Neural progenitor cell (in vitro differentiated cells): ENCODE results near the gene CD81. TPM values are rescaled to one million over a fixed set of nuclear protein-coding genes. Genes with fewer than 3 reads are reported as not detected.

Experiments used
- DNase-seq: peaks from one replicate; pipeline ENCODE4 v3.0.0-alpha.2; 2016; ENCODE audit warnings: low spot score
- H2AFZ ChIP-seq: fragments of 200-600 bp; sonication (generic); replicated peaks from 2 replicates; pipeline ENCODE4 v1.6.1; 2016; ENCODE audit warnings: antibody characterized with exemption
- H3F3A ChIP-seq: fragments of 200-600 bp; sonication (generic); 2 replicates; pipeline ENCODE4 v1.6.1; 2016; ENCODE audit warnings: antibody characterized with exemption, low read depth
- H3K27ac ChIP-seq: fragments of 200-600 bp; sonication (generic); 2 replicates; pipeline ENCODE4 v1.5.1; 2016; ENCODE audit warnings: mild to moderate bottlenecking
- H3K27me3 ChIP-seq: fragments of 200-600 bp; sonication (generic); 2 replicates; pipeline ENCODE4 v1.6.1; 2016; ENCODE audit warnings: mild to moderate bottlenecking, moderate library complexity
- H3K36me3 ChIP-seq: fragments of 200-600 bp; sonication (generic); 2 replicates; pipeline ENCODE4 v1.5.1; 2016
- H3K4me1 ChIP-seq: fragments of 200-600 bp; sonication (generic); 2 replicates; pipeline ENCODE4 v1.6.1; 2016; ENCODE audit warnings: mixed run types
- H3K4me2 ChIP-seq: fragments of 200-600 bp; sonication (generic); 2 replicates; pipeline ENCODE4 v1.6.1; 2016
- H3K4me3 ChIP-seq: fragments of 200-600 bp; sonication (generic); 2 replicates; pipeline ENCODE4 v1.5.1; 2016
- H3K79me2 ChIP-seq: fragments of 200-600 bp; sonication (generic); 2 replicates; pipeline ENCODE4 v1.6.1; 2016; ENCODE audit warnings: low read depth
- H3K9ac ChIP-seq: fragments of 200-600 bp; sonication (generic); 2 replicates; pipeline ENCODE4 v1.6.1; 2016
- H3K9me3 ChIP-seq: fragments of 200-600 bp; sonication (generic); 2 replicates; pipeline ENCODE4 v1.5.1; 2016; ENCODE audit warnings: low read depth
- H4K20me1 ChIP-seq: fragments of 200-600 bp; sonication (generic); 2 replicates; pipeline ENCODE4 v1.6.1; 2016; ENCODE audit warnings: low read depth
- H3K27ac Mint-ChIP-seq: 3 replicates; pipeline ENCODE4 v1.8.0; 2021; ENCODE audit warnings: mixed read lengths
- H3K27me3 Mint-ChIP-seq: 2 replicates; pipeline ENCODE4 v1.8.0; 2022; ENCODE audit warnings: low read depth, mild to moderate bottlenecking, inconsistent platforms, moderate library complexity, mixed read lengths; ENCODE audit not compliant: insufficient read depth
- H3K36me3 Mint-ChIP-seq: 3 replicates; pipeline ENCODE4 v1.8.0; 2021; ENCODE audit warnings: mixed read lengths
- H3K4me1 Mint-ChIP-seq: 3 replicates; pipeline ENCODE4 v1.8.0; 2021; ENCODE audit warnings: mixed read lengths
- H3K4me3 Mint-ChIP-seq: 3 replicates; pipeline ENCODE4 v1.8.0; 2021; ENCODE audit warnings: mild to moderate bottlenecking, moderate library complexity, mixed read lengths
- H3K9me3 Mint-ChIP-seq: 3 replicates; pipeline ENCODE4 v1.8.0; 2020; ENCODE audit warnings: mixed read lengths
- EZH2 ChIP-seq: fragments of 200-600 bp; sonication (generic); IDR thresholded peaks from 2 replicates; pipeline ENCODE4 v1.6.1; 2017; ENCODE audit warnings: antibody characterized with exemption, mild to moderate bottlenecking, moderate library complexity
- EZH2phosphoT487 ChIP-seq: fragments of 200-600 bp; sonication (generic); IDR thresholded peaks from 2 replicates; pipeline ENCODE4 v1.6.1; 2017; ENCODE audit warnings: antibody characterized with exemption
- total RNA-seq: library from RNA; depleted of rRNA; stranded (reverse); fragments of >200 nt; gene quantifications from 2 replicates; pipeline ENCODE4 v1.2.3, GENCODE V29; 2015; ENCODE audit warnings: low replicate concordance
- TF ChIP-seq, protein P1 (sequence below): fragments of 200-600 bp; sonication (generic); IDR thresholded peaks from 2 replicates; pipeline ENCODE4 v1.5.1; 2017; ENCODE audit warnings: antibody characterized with exemption, mild to moderate bottlenecking

The CD81 gene
- total RNA-seq, 1 donor from 2014 or later = 87.6 TPM

DNA sequence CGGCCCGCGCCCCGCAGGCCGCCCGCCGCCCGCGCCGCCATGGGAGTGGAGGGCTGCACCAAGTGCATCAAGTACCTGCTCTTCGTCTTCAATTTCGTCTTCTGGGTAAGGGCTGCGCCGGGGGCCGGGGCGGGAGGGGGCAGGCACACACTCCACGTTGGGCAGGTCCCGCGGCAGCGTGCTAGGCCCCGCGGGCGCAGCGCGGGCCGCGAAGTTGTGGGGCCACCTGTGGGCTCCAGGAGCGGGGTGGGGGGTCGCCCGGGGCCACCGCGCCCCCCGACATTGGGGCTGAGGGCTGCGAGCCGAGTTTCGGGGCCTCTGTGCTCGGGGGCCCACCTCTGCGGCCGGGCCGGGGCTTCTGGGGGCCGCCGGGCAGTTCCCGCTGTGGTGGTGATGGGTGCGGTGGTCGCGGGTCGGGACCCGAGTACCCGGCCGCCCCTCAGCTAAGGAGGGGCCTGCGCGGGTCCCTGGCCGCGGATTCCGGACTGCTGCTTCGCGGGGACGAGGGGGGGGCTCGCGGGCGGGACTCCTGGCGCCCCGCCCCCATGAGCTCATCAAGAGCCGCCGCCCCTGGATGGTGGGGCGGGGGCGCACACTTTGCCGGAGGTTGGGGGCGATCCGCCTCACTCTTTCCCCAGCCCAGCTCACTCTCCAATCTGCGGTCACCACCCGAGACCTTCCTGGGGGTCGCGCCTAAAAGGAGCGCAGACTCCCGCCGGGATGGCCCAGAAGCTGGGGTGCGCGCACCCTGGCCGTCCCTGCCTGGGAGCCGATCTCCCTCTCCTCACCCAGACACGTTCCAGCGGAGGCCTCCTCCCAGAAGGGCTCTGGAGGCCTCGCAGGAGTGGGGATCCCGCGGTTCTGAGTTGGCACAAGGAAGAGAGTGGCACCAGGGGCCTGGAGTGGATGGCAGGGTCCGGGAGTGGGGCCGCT is 667 bp downstream of the CD81 start:
- H3K79me2 ChIP-seq = peaks cover 55% of the 10 kb centered on the region
- peaks cover 53% of the 10 kb centered on the region for H4K20me1 ChIP-seq

DNA sequence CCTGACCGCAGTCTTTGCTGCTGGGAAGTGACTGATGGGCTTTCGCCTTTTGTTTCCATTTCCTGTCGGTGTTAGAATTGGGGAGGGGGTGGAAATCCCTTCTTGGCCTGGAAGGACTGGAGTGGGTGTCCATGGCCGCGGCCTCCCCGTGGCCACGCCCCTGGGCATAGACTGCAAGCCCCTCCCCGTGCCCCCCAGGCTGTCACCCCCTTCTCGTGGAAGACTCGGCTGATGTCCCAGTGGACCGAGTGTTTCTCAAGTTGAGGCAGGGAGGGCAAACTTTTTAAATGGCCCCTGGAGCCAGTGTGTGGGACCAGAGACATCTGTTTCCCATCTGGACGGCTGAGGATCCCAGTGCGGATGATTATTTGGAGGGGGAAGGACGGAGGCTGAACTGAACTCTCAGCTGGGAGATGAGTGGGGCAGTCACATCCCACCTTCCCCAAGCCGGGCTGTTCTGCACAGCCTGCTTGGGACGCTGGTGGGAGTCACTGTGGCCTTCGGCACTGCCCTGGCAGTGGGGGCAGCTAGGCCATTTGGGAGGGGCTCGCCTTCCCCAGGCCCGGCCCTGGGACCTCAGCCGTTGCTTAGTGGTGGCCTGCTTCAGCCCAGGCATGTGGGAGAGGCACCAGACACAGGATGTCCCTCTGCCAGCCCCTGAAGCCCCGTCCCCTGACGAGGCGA is 1.6 kb downstream of the CD81 start:
- Mint-ChIP-seq H3K4me1 (peaks cover 12% of the 10 kb centered on the region), H3K27me3 (peaks cover 3% of the 10 kb centered on the region), H3K4me3 (peak overlapping the region; percentile 90), H3K9me3 (no peaks in the 10 kb centered on the region), H3K27ac (no peak overlapping the region), H3K36me3 (peaks cover 2% of the 10 kb centered on the region)
- H3K36me3 ChIP-seq = no peaks in the 10 kb centered on the region
- peaks cover 10% of the 10 kb centered on the region for H3K27me3 ChIP-seq
- no peak overlapping the region for H2AFZ ChIP-seq
- peak overlapping the region; percentile 96 for H3K9ac ChIP-seq
- peak overlapping the region; percentile 98 for H3K4me3 ChIP-seq
- peaks cover 63% of the 10 kb centered on the region for H3K79me2 ChIP-seq
- no peaks in the 10 kb centered on the region for H3F3A ChIP-seq
- peaks cover 6% of the 10 kb centered on the region for H3K4me1 ChIP-seq
- H4K20me1 ChIP-seq = peaks cover 62% of the 10 kb centered on the region
- no peaks in the 10 kb centered on the region for H3K9me3 ChIP-seq
- TF ChIP-seq EZH2 = no peak
- no peak for TF ChIP-seq EZH2phosphoT487
- TF ChIP-seq, protein P1, sequence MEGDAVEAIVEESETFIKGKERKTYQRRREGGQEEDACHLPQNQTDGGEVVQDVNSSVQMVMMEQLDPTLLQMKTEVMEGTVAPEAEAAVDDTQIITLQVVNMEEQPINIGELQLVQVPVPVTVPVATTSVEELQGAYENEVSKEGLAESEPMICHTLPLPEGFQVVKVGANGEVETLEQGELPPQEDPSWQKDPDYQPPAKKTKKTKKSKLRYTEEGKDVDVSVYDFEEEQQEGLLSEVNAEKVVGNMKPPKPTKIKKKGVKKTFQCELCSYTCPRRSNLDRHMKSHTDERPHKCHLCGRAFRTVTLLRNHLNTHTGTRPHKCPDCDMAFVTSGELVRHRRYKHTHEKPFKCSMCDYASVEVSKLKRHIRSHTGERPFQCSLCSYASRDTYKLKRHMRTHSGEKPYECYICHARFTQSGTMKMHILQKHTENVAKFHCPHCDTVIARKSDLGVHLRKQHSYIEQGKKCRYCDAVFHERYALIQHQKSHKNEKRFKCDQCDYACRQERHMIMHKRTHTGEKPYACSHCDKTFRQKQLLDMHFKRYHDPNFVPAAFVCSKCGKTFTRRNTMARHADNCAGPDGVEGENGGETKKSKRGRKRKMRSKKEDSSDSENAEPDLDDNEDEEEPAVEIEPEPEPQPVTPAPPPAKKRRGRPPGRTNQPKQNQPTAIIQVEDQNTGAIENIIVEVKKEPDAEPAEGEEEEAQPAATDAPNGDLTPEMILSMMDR = no peak
- no peak overlapping the region for H3K27ac ChIP-seq
- H3K4me2 ChIP-seq = peak overlapping the region; percentile 99
- DNase-seq = peak; percentile 29

More for the DNA sequence above, 667 bp downstream of the CD81 start:
- Histone ChIP-seq H3K4me1 (peaks cover 6% of the 10 kb centered on the region), H3K9ac (peak overlapping the region; percentile 96), H3K4me2 (peak overlapping the region; percentile 99), H3K4me3 (peak overlapping the region; percentile 98), H3K36me3 (no peaks in the 10 kb centered on the region), H3K9me3 (no peaks in the 10 kb centered on the region), H3F3A (no peaks in the 10 kb centered on the region), H3K27ac (no peak overlapping the region), H2AFZ (no peak overlapping the region), H3K27me3 (peaks cover 10% of the 10 kb centered on the region)
- peak overlapping the region; percentile 90 for H3K4me3 Mint-ChIP-seq
- H3K4me1 Mint-ChIP-seq = peaks cover 12% of the 10 kb centered on the region
- TF ChIP-seq, protein P1 = no peak
- TF ChIP-seq EZH2phosphoT487 (no peak), EZH2 (no peak)
- DNase-seq = peak; percentile 84
- no peaks in the 10 kb centered on the region for H3K9me3 Mint-ChIP-seq
- H3K36me3 Mint-ChIP-seq = peaks cover 2% of the 10 kb centered on the region
- no peak overlapping the region for H3K27ac Mint-ChIP-seq
- H3K27me3 Mint-ChIP-seq = peaks cover 3% of the 10 kb centered on the region

DNA sequence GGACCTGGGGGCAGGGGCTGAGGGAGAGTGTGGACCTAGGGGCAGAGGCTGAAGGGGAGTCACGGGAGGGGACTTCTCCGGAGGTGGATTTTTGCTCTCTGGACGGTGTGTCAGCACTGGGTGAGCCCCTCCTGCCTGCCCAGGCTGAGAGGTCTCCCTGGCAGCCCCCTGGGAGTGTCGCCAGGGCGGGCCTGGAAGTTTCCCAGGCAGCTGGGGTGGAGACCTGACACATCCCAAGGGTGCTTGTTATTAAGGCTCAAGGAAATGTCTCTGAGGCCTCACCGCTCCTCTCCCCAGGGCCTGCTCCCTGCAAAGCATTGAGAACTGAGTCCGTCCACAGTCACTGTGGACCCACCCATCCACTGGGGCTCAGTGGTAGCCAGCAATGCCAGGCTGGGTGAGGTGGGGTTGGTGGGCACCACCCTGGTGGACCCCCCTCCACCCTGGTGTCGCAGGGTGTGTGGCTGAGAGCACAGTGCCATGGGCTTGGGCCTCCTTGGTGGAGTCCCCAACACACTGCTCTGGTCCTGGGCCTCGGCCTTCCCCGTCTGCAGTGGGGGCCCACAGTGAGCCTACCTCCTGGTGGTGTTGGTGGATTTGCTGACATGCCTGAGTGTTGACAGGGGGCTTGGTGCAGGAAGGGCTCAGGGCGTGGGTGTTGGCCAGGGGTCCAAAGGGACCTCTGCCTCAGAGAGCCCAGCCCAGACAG is 2.5 kb downstream of the CD81 start:
- no peak overlapping the region for H3K27ac ChIP-seq
- peak overlapping the region; percentile 90 for H3K4me3 Mint-ChIP-seq
- H3K4me2 ChIP-seq = no peak overlapping the region
- no peaks in the 10 kb centered on the region for H3K9me3 ChIP-seq
- H2AFZ ChIP-seq = no peak overlapping the region
- H3K79me2 ChIP-seq = peaks cover 71% of the 10 kb centered on the region
- no peaks in the 10 kb centered on the region for H3K36me3 ChIP-seq
- no peaks in the 10 kb centered on the region for H3K9me3 Mint-ChIP-seq
- no peak overlapping the region for H3K4me3 ChIP-seq
- DNase-seq = no peak
- H3K27me3 ChIP-seq = peaks cover 10% of the 10 kb centered on the region
- H3K4me1 Mint-ChIP-seq = peaks cover 12% of the 10 kb centered on the region
- no peak overlapping the region for H3K9ac ChIP-seq
- H3K27ac Mint-ChIP-seq = no peak overlapping the region
- H3K27me3 Mint-ChIP-seq = peaks cover 3% of the 10 kb centered on the region
- H3K4me1 ChIP-seq = peaks cover 6% of the 10 kb centered on the region
- H4K20me1 ChIP-seq = peaks cover 70% of the 10 kb centered on the region
- H3F3A ChIP-seq = no peaks in the 10 kb centered on the region
- TF ChIP-seq EZH2phosphoT487 (no peak), EZH2 (no peak)
- TF ChIP-seq, protein P1 = no peak
- H3K36me3 Mint-ChIP-seq = peaks cover 2% of the 10 kb centered on the region
